ENCODE data around the gene RNF112. TPM values are rescaled to one million over a fixed set of nuclear protein-coding genes. Genes with fewer than 3 reads are reported as not detected.
"Not testable (repeated sequence)": the region's sequence is repeated elsewhere in the genome, so short reads cannot be mapped to it uniquely, and the experiment has no call there.

The RNF112 gene
- total and polyA plus RNA-seq, 2 experiments from 2014 or later = 0.83 to 9.1 TPM

- Histone ChIP-seq H4K20me1 (ENCODE audit: insufficient read depth) (no peaks in the 10 kb centered on the region), H3K27me3 (replicated peaks; ENCODE audit: insufficient read depth) (no peaks in the 10 kb centered on the region), H2AFZ (no peak overlapping the region), H3K4me3 (no peak overlapping the region), H3F3A (ENCODE audit: insufficient read depth) (peaks cover 11% of the 10 kb centered on the region; the same call in 1 of the 2 replicates), H3K36me3 (ENCODE audit: low read depth) (no peaks in the 10 kb centered on the region), H3K9ac (no peak overlapping the region), H3K9me2 (ENCODE audit: insufficient read depth) (no peaks in the 10 kb centered on the region), H3K79me2 (ENCODE audit: insufficient read depth) (no peaks in the 10 kb centered on the region), H3K4me1 (ENCODE audit: insufficient read depth) (no peaks in the 10 kb centered on the region), H3K9me3 (ENCODE audit: low read depth) (no peaks in the 10 kb centered on the region), H3K4me2 (ENCODE audit: unreplicated experiment) (no peak overlapping the region), H3K27ac (no peak overlapping the region)
- no peak for DNase-seq
- TF ChIP-seq EZH2 (IDR thresholded peaks at IDR 0.05; ENCODE audit: insufficient read depth, poor library complexity, severe bottlenecking) (no peak), EZH2phosphoT487 (IDR thresholded peaks at IDR 0.05; ENCODE audit: insufficient read depth, low read depth) (no peak)
- 97 to 100% methylated on average over 1 of the region's 1 CpG for WGBS, 2 experiments (ENCODE audit: low coverage in 1 of 2, low lambda C conversion rate in 2 of 2, missing lambda C conversion rate in 2 of 2)
- in situ Hi-C loops (cut with MboI) = no loop called here
These were observed 29.4 kb downstream of the RNF112 start for GRCh38 chr17:19440421-19440820.

- H2AFZ ChIP-seq; H3K27me3 ChIP-seq (replicated peaks; ENCODE audit: insufficient read depth); H3K4me1 ChIP-seq (ENCODE audit: insufficient read depth); in situ Hi-C loops (cut with MboI); H3K4me2 ChIP-seq (ENCODE audit: unreplicated experiment); H3K27ac ChIP-seq; H3K9me2 ChIP-seq (ENCODE audit: insufficient read depth); DNase-seq; H3K9ac ChIP-seq; H3K9me3 ChIP-seq (ENCODE audit: low read depth); H3K79me2 ChIP-seq (ENCODE audit: insufficient read depth); H3K36me3 ChIP-seq (ENCODE audit: low read depth); H4K20me1 ChIP-seq (ENCODE audit: insufficient read depth); H3K4me3 ChIP-seq: not testable (repeated sequence)
- WGBS, 2 experiments (ENCODE audit: low coverage in 1 of 2, low lambda C conversion rate in 2 of 2, missing lambda C conversion rate in 2 of 2) = 81 to 94% methylated on average over 5 to 23 of the region's 25 CpGs
- peaks cover 11% of the 10 kb centered on the region; the same call in 1 of the 2 replicates for H3F3A ChIP-seq (ENCODE audit: insufficient read depth)
These were observed 30.3 kb downstream of the RNF112 start for GRCh38 chr17:19441288-19441687.

- H3K9ac ChIP-seq = no peak overlapping the region
- TF ChIP-seq EZH2phosphoT487 (IDR thresholded peaks at IDR 0.05; ENCODE audit: insufficient read depth, low read depth) = no peak
- TF ChIP-seq EZH2 (IDR thresholded peaks at IDR 0.05; ENCODE audit: insufficient read depth, poor library complexity, severe bottlenecking) = no peak
- WGBS, 2 experiments (ENCODE audit: low coverage in 1 of 2, low lambda C conversion rate in 2 of 2, missing lambda C conversion rate in 2 of 2) = 63 to 75% methylated on average over 2 of the region's 2 CpGs
- DNase-seq = no peak
- H3K4me3 ChIP-seq = no peak overlapping the region
- no peak overlapping the region for H3K27ac ChIP-seq
- H2AFZ ChIP-seq = no peak overlapping the region
- no peaks in the 10 kb centered on the region for H3K79me2 ChIP-seq (ENCODE audit: insufficient read depth)
- no peak overlapping the region for H3K4me2 ChIP-seq (ENCODE audit: unreplicated experiment)
- H3K4me1 ChIP-seq (ENCODE audit: insufficient read depth) = peaks cover 14% of the 10 kb centered on the region
- H3K27me3 ChIP-seq (replicated peaks; ENCODE audit: insufficient read depth) = no peaks in the 10 kb centered on the region
- no peaks in the 10 kb centered on the region for H3K36me3 ChIP-seq (ENCODE audit: low read depth)
- in situ Hi-C loops (cut with MboI) = no loop called here
- no peaks in the 10 kb centered on the region for H3K9me3 ChIP-seq (ENCODE audit: low read depth)
- no peaks in the 10 kb centered on the region for H4K20me1 ChIP-seq (ENCODE audit: insufficient read depth)
- H3K9me2 ChIP-seq (ENCODE audit: insufficient read depth) = no peaks in the 10 kb centered on the region
- H3F3A ChIP-seq (ENCODE audit: insufficient read depth) = peaks cover 6% of the 10 kb centered on the region
These were observed 31.7 kb downstream of the RNF112 start for GRCh38 chr17:19442731-19443130.

GRCh38 chr17:19443148-19443547 is 32.1 kb downstream of the RNF112 start:
- Histone ChIP-seq H3K36me3 (ENCODE audit: low read depth) (no peaks in the 10 kb centered on the region), H3K4me1 (ENCODE audit: insufficient read depth) (peaks cover 18% of the 10 kb centered on the region), H3K9me3 (ENCODE audit: low read depth) (no peaks in the 10 kb centered on the region), H4K20me1 (ENCODE audit: insufficient read depth) (no peaks in the 10 kb centered on the region), H3K79me2 (ENCODE audit: insufficient read depth) (no peaks in the 10 kb centered on the region), H3K27ac (no peak overlapping the region), H3K4me3 (no peak overlapping the region), H3K4me2 (ENCODE audit: unreplicated experiment) (no peak overlapping the region), H3K9ac (no peak overlapping the region), H3F3A (ENCODE audit: insufficient read depth) (peaks cover 10% of the 10 kb centered on the region), H3K9me2 (ENCODE audit: insufficient read depth) (no peaks in the 10 kb centered on the region), H2AFZ (no peak overlapping the region), H3K27me3 (replicated peaks; ENCODE audit: insufficient read depth) (no peaks in the 10 kb centered on the region)
- in situ Hi-C loops (cut with MboI) = no loop called here
- WGBS, 2 experiments (ENCODE audit: low coverage in 1 of 2, low lambda C conversion rate in 2 of 2, missing lambda C conversion rate in 2 of 2) = 56 to 75% methylated on average over 1 of the region's 1 CpG
- no peak for DNase-seq
- no peak for TF ChIP-seq EZH2 (IDR thresholded peaks at IDR 0.05; ENCODE audit: insufficient read depth, poor library complexity, severe bottlenecking)
- no peak for TF ChIP-seq EZH2phosphoT487 (IDR thresholded peaks at IDR 0.05; ENCODE audit: insufficient read depth, low read depth)

- Histone ChIP-seq H3K27me3 (replicated peaks; ENCODE audit: insufficient read depth) (no peaks in the 10 kb centered on the region), H3K27ac (no peak overlapping the region), H3K36me3 (ENCODE audit: low read depth) (no peaks in the 10 kb centered on the region), H3F3A (ENCODE audit: insufficient read depth) (peaks cover 25% of the 10 kb centered on the region), H3K9me2 (ENCODE audit: insufficient read depth) (no peaks in the 10 kb centered on the region), H3K4me1 (ENCODE audit: insufficient read depth) (peaks cover 32% of the 10 kb centered on the region), H3K9me3 (ENCODE audit: low read depth) (no peaks in the 10 kb centered on the region), H3K9ac (no peak overlapping the region), H4K20me1 (ENCODE audit: insufficient read depth) (no peaks in the 10 kb centered on the region), H3K4me2 (ENCODE audit: unreplicated experiment) (no peak overlapping the region), H3K4me3 (no peak overlapping the region), H3K79me2 (ENCODE audit: insufficient read depth) (no peaks in the 10 kb centered on the region), H2AFZ (no peak overlapping the region)
- 85 to 94% methylated on average over 2 of the region's 2 CpGs for WGBS, 2 experiments (ENCODE audit: low coverage in 1 of 2, low lambda C conversion rate in 2 of 2, missing lambda C conversion rate in 2 of 2)
- in situ Hi-C loops (cut with MboI) = no loop called here
- TF ChIP-seq EZH2phosphoT487 (IDR thresholded peaks at IDR 0.05; ENCODE audit: insufficient read depth, low read depth) (no peak), EZH2 (IDR thresholded peaks at IDR 0.05; ENCODE audit: insufficient read depth, poor library complexity, severe bottlenecking) (no peak)
- DNase-seq = no peak
These were observed 34.1 kb downstream of the RNF112 start for GRCh38 chr17:19445105-19445504.

GRCh38 chr17:19446577-19446976 is 35.5 kb downstream of the RNF112 start:
- Histone ChIP-seq H2AFZ (peak overlapping the region; percentile 86), H3K4me2 (ENCODE audit: unreplicated experiment) (peak overlapping the region; percentile 67)
- in situ Hi-C loops (cut with MboI) = not testable (repeated sequence)

More at GRCh38 chr17:19446577-19446976, 35.5 kb downstream of the RNF112 start:
- H3K9ac ChIP-seq = peak overlapping the region; percentile 63
- H3F3A ChIP-seq (ENCODE audit: insufficient read depth) = peaks cover 25% of the 10 kb centered on the region
- not testable (repeated sequence) for H3K36me3 ChIP-seq (ENCODE audit: low read depth); H3K9me2 ChIP-seq (ENCODE audit: insufficient read depth); H4K20me1 ChIP-seq (ENCODE audit: insufficient read depth); H3K79me2 ChIP-seq (ENCODE audit: insufficient read depth); DNase-seq; H3K27me3 ChIP-seq (replicated peaks; ENCODE audit: insufficient read depth); H3K9me3 ChIP-seq (ENCODE audit: low read depth)
- peaks cover 32% of the 10 kb centered on the region for H3K4me1 ChIP-seq (ENCODE audit: insufficient read depth)
- WGBS, 2 experiments (ENCODE audit: low coverage in 1 of 2, low lambda C conversion rate in 2 of 2, missing lambda C conversion rate in 2 of 2) = 81 to 87% methylated on average over 20 to 26 of the region's 26 CpGs
- peak overlapping the region; percentile 31; the same call in 1 of the 2 replicates for H3K4me3 ChIP-seq
- peak overlapping the region; percentile 85 for H3K27ac ChIP-seq

Measured in GM23248 (cell line).